GM19455 (cell line): ENCODE measurements around the gene R3HDM2.

Experiments used
- ATAC-seq: cut with Tn5 transposase; IDR thresholded peaks from one replicate; pipeline ENCODE4 v1.9.1; 2021; ENCODE audit not compliant: unreplicated experiment

R3HDM2 gene

DNA sequence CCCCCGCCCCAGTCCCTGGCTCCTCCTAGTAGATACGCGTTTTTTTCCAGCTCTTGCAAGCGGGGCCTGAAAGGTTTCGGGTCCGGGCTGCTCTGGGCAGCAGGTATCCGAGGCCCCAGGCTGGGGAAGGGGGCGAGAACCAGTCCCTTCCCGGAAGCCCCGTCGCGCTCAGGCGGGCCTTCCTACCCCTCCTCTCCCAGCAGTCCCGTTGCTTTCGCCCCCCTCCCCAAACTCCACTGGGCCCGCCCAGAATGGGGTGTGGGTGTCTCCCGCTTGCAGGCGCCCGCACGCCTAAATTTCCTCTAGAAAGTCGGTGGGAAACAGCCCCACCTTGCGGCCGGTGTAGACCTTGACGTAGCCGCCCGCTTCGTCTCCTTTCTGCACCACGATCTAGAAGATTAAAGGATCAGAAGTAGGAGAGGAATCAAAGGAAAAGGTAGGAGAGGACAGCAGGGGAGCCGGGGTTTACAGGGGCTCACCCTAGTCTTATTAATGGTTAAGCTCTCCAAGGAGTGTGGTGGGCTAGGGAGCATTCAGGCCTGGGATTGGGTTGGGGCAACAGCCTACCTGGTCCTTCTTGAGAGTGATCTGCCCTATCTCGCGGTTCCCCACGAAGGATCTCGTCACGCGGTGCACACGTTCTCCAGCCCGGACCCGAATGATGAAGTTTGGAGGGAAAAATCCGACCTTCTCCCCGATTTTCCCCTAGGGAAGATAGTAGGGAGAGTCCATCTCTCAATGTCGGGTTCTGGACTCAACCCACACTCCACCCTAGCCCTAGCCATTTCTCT is 187.1 kb downstream of the R3HDM2 start:
- no peak for ATAC-seq

- ATAC-seq: peak; percentile 29
These were observed 188.0 kb downstream of the R3HDM2 start for GRCh38 chr12:57242691-57243454.

GRCh38 chr12:57242329-57242690 is 188.5 kb downstream of the R3HDM2 start:
- ATAC-seq: no peak

DNA sequence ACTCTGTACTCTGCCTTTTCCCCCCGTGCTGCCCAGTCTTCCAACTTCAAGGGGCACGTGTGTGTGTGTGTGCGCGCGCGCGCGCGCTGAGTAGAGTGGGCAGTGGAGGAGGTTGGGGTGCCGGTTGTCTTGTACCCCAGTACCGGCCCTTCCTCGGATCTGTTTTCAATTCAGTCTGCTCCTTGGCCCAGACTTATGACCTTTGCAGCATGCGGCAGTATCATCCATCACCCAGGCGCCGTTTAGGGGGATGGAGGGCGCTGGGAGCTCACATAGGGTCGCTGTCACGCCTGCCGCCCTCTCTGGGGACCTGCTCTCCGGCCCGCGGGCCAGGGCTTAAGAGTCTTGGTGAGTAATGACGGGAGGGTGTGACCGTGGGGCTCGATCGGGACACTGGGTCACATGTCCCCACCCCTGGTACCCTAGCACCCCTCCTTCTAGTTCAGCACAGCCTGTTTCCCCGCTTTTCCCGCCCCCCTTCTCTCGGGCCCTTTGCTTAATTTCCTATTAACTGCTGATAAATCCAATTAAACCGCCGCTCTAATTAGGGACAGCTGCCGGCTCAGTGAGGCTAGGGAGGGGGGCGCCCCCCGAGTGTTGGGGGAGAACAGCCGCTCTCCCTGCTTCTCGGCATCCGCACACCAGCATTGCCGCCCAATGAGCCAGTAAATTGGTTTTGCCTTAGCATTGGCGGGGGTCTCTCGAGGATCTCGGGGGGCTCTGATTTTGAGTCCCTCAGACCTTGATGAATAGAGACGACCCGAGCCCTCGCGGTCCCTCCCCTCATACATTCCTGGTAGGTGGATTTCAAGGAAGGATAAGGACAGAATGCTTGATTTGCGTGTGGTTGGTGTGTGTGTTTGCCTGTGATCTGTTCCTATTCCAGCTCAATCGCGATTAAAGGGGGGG is 189.2 kb downstream of the R3HDM2 start:
- no peak for ATAC-seq

- ATAC-seq: no peak
These were observed 189.9 kb downstream of the R3HDM2 start for GRCh38 chr12:57240926-57241401.

DNA sequence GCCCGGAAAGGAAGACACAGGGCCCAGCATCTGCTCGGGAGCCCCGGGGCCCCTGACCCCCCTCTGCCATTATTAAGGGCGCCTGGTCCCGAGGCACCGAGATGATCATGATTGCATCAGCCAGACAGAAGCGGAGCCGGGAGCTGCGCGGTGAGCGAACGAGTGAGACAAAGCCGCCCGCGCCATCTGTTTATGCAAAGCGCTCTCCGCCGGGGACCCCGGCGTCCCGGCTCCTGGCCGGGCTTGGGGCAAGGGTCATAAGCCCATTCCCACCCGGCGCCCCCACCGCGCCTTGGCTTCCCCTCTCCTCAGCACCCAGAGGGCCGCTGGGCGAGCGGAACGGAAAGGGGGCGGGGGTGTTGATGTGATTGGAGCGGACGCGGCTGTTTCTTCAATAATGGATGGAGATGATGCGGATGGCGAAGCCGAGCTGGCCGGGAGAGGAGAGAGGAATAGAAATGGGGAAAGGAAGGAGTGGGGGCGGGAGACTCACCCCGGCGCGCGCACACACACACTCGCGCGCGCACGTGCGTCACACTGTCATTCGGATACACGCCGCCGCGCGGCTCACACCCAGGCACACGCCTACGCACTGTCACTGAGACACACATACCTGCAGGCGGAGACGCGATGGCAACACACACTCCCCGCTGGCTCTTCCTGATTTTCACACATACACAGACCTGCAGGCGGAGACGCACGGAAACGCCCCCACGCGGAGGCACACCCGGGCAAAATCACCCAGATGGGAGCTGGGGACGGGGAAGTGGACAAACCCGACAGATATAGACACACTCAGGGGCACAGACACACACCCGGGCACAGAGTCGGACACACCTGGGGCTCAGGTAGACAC is 190.5 kb downstream of the R3HDM2 start:
- ATAC-seq: peak; percentile 25

DNA sequence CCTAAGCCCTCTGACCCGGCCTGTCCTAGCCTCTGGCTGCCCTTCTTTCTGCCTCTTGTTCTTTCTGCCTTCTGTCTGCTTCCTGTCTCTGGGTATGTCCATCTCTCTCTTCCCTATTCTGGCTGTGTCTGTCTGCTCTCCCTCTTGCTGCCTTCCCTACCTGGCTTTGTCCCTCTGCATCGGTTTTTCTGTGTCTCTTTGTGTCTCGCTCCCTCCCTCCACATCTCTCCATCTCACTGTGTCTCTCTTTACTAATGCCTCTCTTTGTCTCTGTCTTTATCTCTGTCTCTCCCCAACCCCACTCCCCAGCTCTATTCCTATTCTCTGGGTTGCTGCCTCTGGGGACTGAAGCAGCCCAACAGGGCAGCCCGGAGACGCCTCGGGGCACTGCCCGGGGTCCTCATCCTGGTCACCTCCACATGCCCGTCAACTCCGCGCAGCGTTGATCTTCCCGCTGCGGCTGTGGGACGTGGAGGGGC is 191.2 kb downstream of the R3HDM2 start:
- no peak for ATAC-seq

DNA sequence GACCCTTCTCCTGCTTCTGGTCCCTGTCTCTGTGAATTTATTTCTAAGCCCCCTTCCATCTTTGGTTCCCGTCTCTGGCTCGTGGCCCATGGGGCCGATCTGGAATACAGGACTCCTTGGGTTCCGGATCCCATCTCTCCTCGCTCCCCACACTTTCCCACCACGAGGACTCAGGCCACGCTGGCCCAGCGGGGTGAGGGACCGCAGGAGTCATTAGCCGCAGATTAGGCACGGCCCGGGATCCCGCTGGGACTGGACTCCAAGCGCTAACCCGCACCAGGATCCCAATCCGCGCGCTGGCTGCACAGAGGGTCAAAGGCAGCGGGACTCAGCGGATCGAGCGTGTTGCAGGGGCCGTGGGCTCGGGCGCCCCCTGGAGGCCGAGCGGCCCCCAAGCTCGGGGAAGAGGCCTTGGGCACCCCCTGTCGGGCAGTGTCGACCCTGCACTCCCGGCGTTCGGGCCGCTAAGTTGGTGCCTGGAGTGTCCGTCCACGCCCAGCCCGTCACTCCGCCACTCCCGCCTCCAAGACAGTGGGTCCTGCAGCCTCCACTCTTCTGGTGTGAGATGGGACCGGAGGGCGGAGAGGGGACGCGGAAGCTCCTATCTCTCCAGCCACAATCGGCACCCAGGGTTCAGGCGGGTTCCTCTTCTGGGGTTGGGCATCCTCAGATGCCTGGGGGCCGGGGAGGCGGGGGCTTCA is 191.8 kb downstream of the R3HDM2 start:
- ATAC-seq: peak; percentile 58

- ATAC-seq: no peak
These were observed 192.7 kb downstream of the R3HDM2 start for GRCh38 chr12:57237932-57238853.

GRCh38 chr12:57237596-57237931 is 193.3 kb downstream of the R3HDM2 start:
- ATAC-seq: no peak

DNA sequence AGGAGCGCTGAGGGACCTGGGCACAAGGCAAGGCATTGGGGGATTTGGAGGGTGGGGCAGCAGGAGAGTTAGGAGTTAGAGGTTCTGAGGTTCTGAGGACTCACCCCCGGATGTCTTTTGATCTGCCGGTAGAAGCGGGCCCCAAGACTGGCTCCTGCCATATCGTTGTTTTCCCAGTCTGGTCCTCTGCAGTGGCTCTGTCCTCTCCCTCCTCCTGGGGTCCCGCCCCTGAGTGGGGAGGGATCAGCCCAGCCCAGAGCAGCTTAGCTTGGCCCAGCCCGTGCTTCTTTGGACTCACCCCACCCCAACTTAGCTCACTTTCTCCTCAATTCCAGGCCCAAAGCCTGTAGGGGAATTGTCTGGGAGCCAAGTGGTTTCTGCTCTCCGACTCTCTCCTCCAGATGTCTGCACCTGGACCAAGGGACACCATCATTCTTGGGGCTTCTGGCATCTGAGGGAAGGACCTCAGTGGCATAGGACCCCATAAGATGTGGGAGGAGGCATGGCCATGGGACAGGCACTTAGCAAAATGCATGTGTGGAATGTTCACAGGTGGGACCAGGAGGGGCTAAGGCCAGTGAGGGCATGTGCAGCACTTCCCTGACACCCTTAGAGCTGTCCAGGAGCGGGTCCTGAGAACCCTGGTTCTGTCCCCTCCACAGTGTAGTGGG is 193.8 kb downstream of the R3HDM2 start:
- ATAC-seq: no peak

DNA sequence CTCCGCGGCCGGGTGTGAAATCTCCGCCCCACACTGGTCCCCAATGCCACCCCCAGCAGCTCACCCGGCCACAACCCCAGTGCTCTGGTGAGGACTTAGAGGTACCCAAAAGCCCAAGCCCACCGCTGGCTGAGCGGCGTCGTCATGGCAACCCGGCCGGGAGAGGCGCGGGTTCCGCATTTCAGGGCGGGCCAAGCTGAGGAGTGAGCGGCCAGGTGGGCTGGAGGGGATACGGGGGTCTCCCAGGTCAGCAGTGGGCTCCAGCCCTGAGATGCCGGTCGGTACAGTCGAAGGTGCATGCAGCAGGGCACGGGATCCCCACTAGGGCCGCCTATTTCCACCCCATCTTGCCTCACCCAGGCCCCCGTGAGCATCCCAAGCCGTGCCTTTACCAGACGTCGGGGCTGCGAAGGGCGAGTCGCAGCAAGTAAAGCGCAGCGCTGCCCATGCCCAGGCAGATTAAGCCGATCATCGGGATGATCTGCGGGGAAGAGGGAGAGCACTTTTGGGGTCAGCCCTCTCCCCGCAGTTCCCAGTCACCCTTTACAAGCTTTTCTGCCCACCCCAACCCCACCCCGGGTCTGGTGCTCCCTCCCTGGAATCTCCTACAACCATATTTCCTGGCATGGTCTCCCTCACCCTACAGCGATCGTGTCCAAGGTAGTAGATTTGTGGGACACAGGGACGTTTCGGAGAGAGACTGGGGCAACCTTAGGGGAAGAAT is 194.5 kb downstream of the R3HDM2 start:
- no peak for ATAC-seq

GRCh38 chr12:57235728-57236131 is 195.1 kb downstream of the R3HDM2 start:
- ATAC-seq: no peak

DNA sequence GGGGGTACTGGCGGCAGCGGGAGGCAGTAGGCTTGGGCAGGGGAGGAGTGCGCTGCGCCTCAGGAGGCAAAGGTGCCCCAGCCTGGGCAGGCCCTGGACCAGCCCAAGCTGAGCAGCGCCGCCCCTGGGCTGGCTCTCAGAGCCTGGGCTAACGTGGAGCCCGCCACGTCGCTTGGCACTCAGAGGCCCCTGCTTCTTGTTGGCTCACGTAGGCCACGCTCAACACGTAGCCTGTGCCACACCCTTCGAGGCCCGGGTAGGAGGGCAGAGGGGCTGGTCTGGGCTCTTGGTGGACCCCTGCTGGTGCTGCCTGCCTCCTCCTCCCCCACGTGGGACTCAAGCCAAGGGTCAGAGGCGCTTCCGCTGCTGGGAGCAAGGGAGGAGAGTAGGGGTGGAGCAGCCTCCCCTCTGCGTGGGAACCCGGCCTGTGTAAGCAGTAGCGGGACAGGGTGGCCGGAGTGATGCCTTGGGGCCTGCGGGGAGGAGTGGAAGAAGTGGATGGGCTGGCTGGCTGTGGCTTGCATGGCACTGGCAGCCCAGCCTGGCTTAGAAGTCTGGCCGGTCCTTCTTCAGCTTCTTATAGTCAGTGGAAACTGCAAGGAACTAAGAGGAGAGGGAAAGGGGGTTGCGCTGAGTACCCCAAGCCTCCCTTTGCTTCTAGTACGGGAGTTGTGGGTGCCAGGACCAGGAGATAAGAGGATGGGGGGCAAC is 195.7 kb downstream of the R3HDM2 start:
- no peak for ATAC-seq

- no peak for ATAC-seq
These were observed 196.2 kb downstream of the R3HDM2 start for GRCh38 chr12:57234571-57235016.

DNA sequence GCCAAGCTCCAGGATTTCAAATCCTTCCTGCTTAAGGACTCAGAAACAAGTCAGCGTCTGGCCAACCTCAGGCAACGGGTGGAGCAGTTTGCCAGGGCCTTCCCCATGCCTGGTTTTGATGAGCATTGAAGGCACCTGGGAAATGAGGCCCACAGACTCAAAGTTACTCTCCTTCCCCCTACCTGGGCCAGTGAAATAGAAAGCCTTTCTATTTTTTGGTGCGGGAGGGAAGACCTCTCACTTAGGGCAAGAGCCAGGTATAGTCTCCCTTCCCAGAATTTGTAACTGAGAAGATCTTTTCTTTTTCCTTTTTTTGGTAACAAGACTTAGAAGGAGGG is 196.6 kb downstream of the R3HDM2 start:
- ATAC-seq: no peak
